ENCODE data around the gene TFCP2.
A peak's percentile ranks its signal among the peaks of the same experiment; 100 is the strongest.
"Not testable (repeated sequence)": the region's sequence is repeated elsewhere in the genome, so short reads cannot be mapped to it uniquely, and the experiment has no call there.

TFCP2 gene

GRCh38 chr12:51080136-51080535 is 92.8 kb downstream of the TFCP2 start:
- DNase-seq (ENCODE audit: low spot score) = no peak

GRCh38 chr12:51078866-51079265 is 94.1 kb downstream of the TFCP2 start:
- DNase-seq (ENCODE audit: low spot score) = not testable (repeated sequence)

- DNase-seq (ENCODE audit: low spot score) = not testable (repeated sequence)
These were observed 94.6 kb downstream of the TFCP2 start for GRCh38 chr12:51078346-51078745.

GRCh38 chr12:51077930-51078329 is 95.0 kb downstream of the TFCP2 start:
- DNase-seq (ENCODE audit: low spot score) = no peak

GRCh38 chr12:51076236-51076930 is 96.6 kb downstream of the TFCP2 start:
- DNase-seq (ENCODE audit: low spot score) = no peak

GRCh38 chr12:51075390-51075789 is 97.5 kb downstream of the TFCP2 start:
- DNase-seq (ENCODE audit: low spot score) = no peak

- no peak for DNase-seq (ENCODE audit: low spot score)
These were observed 101.3 kb downstream of the TFCP2 start for GRCh38 chr12:51071663-51072062.

GRCh38 chr12:51070004-51070403 is 102.9 kb downstream of the TFCP2 start:
- DNase-seq (ENCODE audit: low spot score) = peak; percentile 17

- DNase-seq (ENCODE audit: low spot score) = no peak
These were observed 105.2 kb downstream of the TFCP2 start for GRCh38 chr12:51067771-51068170.

- DNase-seq (ENCODE audit: low spot score) = no peak
These were observed 105.7 kb downstream of the TFCP2 start for GRCh38 chr12:51067229-51067628.

- no peak for DNase-seq (ENCODE audit: low spot score)
These were observed 107.4 kb downstream of the TFCP2 start for GRCh38 chr12:51065530-51065929.

GRCh38 chr12:51062631-51063397 is 110.1 kb downstream of the TFCP2 start:
- DNase-seq (ENCODE audit: low spot score) = no peak

- no peak for DNase-seq (ENCODE audit: low spot score)
These were observed 113.8 kb downstream of the TFCP2 start for GRCh38 chr12:51059086-51059485.

- DNase-seq (ENCODE audit: low spot score) = no peak
These were observed 116.7 kb downstream of the TFCP2 start for GRCh38 chr12:51056242-51056641.

GRCh38 chr12:51055060-51055459 is 117.9 kb downstream of the TFCP2 start:
- no peak for DNase-seq (ENCODE audit: low spot score)

- DNase-seq (ENCODE audit: low spot score) = no peak
These were observed 121.1 kb downstream of the TFCP2 start for GRCh38 chr12:51051787-51052186.

GRCh38 chr12:51049525-51049924 is 123.4 kb downstream of the TFCP2 start:
- no peak for DNase-seq (ENCODE audit: low spot score)

GRCh38 chr12:51048661-51049251 is 124.2 kb downstream of the TFCP2 start:
- peak; percentile 29 for DNase-seq (ENCODE audit: low spot score)

- peak; percentile 99 for DNase-seq (ENCODE audit: low spot score)
These were observed 125.0 kb downstream of the TFCP2 start, which contains the start of gene LETMD1 for GRCh38 chr12:51047655-51048540. LETMD1 (plus strand) TSS chr12:51048327; CDS start chr12:51048357, 30 bp downstream.

Data from SW480 (cell line).